Skeletal muscle satellite cell (primary cell): ENCODE measurements around the gene TCEAL5.
"Not testable (repeated sequence)": the region's sequence is repeated elsewhere in the genome, so short reads cannot be mapped to it uniquely, and the experiment has no call there.

Source experiments
- H3K27me3 ChIP-seq: 2 replicates; pipeline ENCODE4 v1.7.0; 2013; ENCODE audit warnings: low read length; ENCODE audit not compliant: control insufficient read depth, insufficient read depth
- H3K36me3 ChIP-seq: 2 replicates; pipeline ENCODE4 v1.7.0; 2013; ENCODE audit warnings: mild to moderate bottlenecking, control low read depth, low read length; ENCODE audit not compliant: insufficient read depth
- H3K4me1 ChIP-seq: 2 replicates; pipeline ENCODE4 v1.7.0; 2013; ENCODE audit warnings: low read length; ENCODE audit not compliant: control insufficient read depth, insufficient read depth
- H3K4me2 ChIP-seq: 2 replicates; pipeline ENCODE4 v1.7.0; 2013; ENCODE audit warnings: mild to moderate bottlenecking, low read length
- H3K4me3 ChIP-seq: 2 replicates; pipeline ENCODE4 v1.7.0; 2013; ENCODE audit warnings: low read length
- H3K9ac ChIP-seq: 2 replicates; pipeline ENCODE4 v1.7.0; 2013; ENCODE audit warnings: mild to moderate bottlenecking, low read depth, low read length, moderate library complexity
- H3K9me3 ChIP-seq: replicated peaks from 2 replicates; pipeline ENCODE4 v1.7.0; 2013; ENCODE audit warnings: mild to moderate bottlenecking, control low read depth, low read length

TCEAL5 gene

DNA sequence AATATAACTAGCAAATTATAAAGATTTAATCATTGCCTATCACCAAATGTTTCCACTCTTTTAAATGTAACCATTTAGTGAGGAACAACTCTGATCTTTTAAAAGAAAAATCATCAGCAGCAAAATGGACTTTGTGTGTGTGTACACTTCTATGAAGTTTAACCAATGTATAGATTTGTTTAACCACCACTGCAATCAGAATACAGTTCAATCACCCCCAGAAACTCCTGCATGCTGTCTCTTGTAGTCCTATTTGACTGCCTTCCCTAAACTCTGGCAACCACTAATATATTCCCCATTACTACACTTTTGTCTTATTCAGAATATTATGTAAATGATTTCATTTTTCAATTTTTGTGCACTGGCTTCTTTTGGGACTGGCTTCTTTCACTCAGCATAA, 19.9 kb downstream of the TCEAL5 start:
- Histone ChIP-seq H3K27me3 (peaks cover 30% of the 10 kb centered on the region), H3K9ac (no peak overlapping the region), H3K36me3 (peaks cover 10% of the 10 kb centered on the region), H3K4me2 (no peak overlapping the region), H3K4me3 (no peak overlapping the region), H3K4me1 (peaks cover 8% of the 10 kb centered on the region), H3K9me3 (no peaks in the 10 kb centered on the region)

DNA sequence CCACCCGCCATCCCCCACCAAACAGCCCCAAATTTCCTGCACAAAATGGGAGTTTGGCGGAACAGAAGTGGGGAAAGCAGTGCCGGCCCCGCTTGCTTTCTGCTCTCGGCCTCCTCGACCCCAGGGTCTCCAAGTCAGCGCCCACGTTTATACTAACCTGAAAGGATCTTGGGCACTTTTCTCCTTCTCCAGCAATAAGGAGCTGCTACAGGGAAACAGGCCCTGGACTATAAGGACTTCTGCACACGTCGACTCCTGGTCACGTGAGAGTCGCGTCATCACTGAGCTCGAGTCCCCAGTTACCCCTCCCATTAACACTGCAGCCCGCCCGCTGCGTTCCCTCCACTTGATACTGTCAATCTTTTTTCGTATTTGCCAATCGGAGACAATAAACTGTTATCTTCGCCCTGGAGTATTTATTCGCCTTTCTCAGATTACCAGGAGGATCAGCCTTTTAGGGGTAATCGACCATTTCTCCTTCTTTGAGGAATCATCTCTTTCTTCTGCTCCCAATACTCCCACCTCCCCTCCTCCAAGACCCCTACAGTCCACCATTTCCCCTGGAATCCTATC, 21.5 kb downstream of the TCEAL5 start, which contains the start of gene TCEAL8:
TSS of gene TCEAL8 (minus strand) at position 235 of the 573 bp plus-strand sequence. CDS start 1,176 bp downstream, outside the sequence.
- Histone ChIP-seq H3K4me2 (peak within 1 kb of the TSS; percentile 78), H3K4me3 (peak within 1 kb of the TSS; percentile 80), H3K4me1 (peaks cover 8% of the 10 kb centered on the region), H3K9me3 (no peaks in the 10 kb centered on the region), H3K36me3 (peaks cover 10% of the 10 kb centered on the region), H3K27me3 (peaks cover 24% of the 10 kb centered on the region), H3K9ac (peak within 1 kb of the TSS; percentile 88)

DNA sequence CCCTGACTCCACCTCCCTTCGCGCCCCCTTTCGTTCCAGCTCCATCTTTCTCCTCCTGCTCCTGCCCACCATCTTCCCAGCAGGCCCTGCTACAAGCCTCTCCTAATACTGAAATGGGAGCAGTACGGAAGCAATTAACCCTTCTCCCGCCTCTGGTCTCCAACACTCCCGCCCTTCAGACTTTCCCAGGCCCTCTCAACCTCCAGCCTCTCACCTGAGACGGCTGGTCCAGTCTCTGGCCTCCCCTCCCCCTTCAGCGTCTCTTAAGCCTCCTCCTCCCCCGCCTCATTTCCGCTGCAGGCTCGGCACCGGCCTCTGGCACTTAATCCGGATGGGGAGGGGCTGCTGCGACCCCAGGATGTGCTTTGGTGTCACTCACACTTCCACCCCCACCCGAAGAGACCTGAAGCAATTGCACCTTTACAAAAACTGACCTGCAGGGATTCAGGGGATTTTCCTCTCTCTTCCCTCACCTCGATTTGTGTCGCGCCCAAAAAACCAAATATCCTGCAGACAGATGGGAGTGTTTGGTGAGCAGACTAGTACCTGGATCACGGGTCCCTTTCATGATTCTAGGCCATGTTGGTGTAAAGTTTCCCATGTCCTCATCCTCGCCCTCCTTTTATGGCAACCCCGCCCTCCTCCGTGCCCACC, 22.3 kb downstream of the TCEAL5 start:
- Histone ChIP-seq H3K36me3 (peaks cover 10% of the 10 kb centered on the region), H3K9me3 (no peaks in the 10 kb centered on the region), H3K4me1 (peaks cover 8% of the 10 kb centered on the region), H3K27me3 (peaks cover 17% of the 10 kb centered on the region), H3K4me3 (peak overlapping the region; percentile 80), H3K4me2 (peak overlapping the region; percentile 78), H3K9ac (peak overlapping the region; percentile 88)

DNA sequence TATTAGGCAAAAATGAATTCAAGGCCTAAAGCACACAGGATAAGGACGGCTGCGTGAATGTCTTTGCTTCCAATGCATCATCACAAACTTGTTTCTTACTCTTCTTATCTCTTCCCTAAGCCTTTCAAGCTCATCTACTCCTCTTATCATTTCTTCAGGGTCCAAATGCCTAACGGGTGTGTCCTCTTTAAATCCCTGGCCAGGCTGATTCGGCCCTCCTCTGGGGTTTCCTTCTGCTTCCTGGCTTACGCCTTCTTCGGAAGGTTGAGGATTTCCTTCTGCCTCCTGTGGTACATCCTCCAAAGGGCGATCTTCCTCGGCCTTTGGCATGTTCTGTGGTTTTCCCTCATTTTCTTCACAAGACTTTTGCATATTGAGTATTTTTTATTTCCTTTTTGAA, 22.9 kb downstream of the TCEAL5 start:
- H3K4me3 ChIP-seq = peak overlapping the region; percentile 80
- no peaks in the 10 kb centered on the region for H3K9me3 ChIP-seq
- H3K4me1 ChIP-seq = peaks cover 8% of the 10 kb centered on the region
- H3K36me3 ChIP-seq = peaks cover 10% of the 10 kb centered on the region
- peak overlapping the region; percentile 78 for H3K4me2 ChIP-seq
- H3K27me3 ChIP-seq = peaks cover 10% of the 10 kb centered on the region
- H3K9ac ChIP-seq = peak overlapping the region; percentile 88

DNA sequence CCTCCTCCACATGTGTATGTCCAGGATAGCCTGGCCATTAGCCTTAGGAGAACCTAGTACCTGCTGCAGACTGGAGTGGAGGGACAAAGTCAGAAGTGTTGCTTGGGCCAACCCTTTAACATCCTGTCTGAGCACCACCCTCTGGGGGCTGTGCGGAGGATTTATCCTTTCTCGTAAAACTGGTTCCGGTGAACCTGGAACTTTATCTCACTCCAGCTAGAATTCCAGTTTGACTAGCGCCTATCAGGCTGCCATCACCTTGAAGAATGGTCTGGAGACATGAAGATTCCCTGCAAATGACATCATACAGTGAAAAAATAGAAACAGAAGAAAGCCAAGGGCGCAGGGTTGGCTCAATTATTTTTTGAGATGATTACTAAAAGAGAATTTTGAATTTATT, 25.6 kb downstream of the TCEAL5 start:
- H3K27me3 ChIP-seq = peaks cover 10% of the 10 kb centered on the region
- peaks cover 10% of the 10 kb centered on the region for H3K36me3 ChIP-seq
- H3K9ac ChIP-seq = no peak overlapping the region
- no peak overlapping the region for H3K4me3 ChIP-seq
- no peaks in the 10 kb centered on the region for H3K9me3 ChIP-seq
- H3K4me1 ChIP-seq = peaks cover 8% of the 10 kb centered on the region
- H3K4me2 ChIP-seq = no peak overlapping the region

DNA sequence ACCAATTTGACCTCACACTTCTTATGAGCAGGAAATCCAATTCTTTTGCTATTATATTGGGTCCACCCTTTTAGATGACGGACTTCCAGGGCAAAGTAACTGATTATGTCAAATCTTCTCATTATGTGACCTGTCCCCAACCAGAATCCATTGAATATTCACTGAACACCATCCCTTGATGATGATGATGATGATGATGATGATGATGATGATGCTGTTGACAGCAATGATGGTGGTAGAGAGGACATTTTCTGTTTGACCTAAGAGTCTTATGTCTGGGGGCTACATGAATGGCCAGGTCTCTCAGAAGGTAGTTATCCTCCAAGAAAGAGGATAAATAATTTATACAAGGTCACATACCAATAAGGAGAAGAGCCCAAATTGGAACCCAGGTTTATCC, 26.7 kb downstream of the TCEAL5 start:
- Histone ChIP-seq H3K9me3 (no peaks in the 10 kb centered on the region), H3K9ac (no peak overlapping the region), H3K4me2 (no peak overlapping the region), H3K4me1 (peaks cover 4% of the 10 kb centered on the region), H3K4me3 (no peak overlapping the region), H3K27me3 (peaks cover 14% of the 10 kb centered on the region), H3K36me3 (peaks cover 10% of the 10 kb centered on the region)

DNA sequence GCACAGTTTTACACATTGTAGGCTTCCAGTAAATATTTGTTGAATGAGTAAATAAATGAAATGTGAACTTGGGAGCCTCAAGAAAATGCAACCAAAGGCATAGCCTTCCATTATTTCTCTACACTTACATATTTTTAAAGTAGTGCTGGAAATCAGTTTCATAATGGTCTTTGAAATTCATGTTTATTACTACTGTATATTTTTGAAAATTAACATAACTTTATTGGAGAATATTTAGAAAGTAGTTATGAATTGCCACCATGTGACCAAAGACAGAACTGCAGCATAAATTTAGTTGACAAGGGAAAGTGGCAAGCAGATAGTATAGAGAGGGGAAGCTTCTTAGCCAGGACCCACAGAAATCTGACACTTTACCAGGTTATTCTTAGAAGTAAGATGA, 28.0 kb downstream of the TCEAL5 start:
- H3K36me3 ChIP-seq = peaks cover 9% of the 10 kb centered on the region
- no peak overlapping the region for H3K4me2 ChIP-seq
- H3K27me3 ChIP-seq = peaks cover 14% of the 10 kb centered on the region
- H3K9me3 ChIP-seq = no peaks in the 10 kb centered on the region
- no peak overlapping the region for H3K9ac ChIP-seq
- no peak overlapping the region for H3K4me3 ChIP-seq
- peaks cover 3% of the 10 kb centered on the region for H3K4me1 ChIP-seq

DNA sequence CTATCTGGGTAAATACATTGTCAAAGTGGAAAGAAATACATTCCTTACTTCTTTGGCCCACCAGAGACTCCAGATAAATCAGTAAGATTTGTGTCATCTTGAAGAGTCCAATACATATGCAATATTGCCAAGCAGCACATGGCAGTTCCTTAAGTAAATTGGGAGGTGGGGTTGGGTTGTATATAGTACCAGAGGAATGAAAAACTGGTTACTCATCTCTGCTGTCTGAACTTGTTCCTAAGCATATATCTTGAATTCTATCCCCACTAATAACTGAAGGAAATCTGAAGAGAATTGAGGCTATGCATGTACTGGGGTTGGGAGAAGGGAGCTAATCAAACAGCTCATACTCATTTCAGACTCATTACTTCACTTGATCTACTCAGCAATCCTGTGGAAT, 36.4 kb downstream of the TCEAL5 start:
- Histone ChIP-seq H3K36me3 (no peaks in the 10 kb centered on the region), H3K4me1 (no peaks in the 10 kb centered on the region), H3K27me3 (peaks cover 23% of the 10 kb centered on the region), H3K9ac (no peak overlapping the region), H3K4me2 (no peak overlapping the region), H3K9me3 (no peaks in the 10 kb centered on the region), H3K4me3 (no peak overlapping the region)

DNA sequence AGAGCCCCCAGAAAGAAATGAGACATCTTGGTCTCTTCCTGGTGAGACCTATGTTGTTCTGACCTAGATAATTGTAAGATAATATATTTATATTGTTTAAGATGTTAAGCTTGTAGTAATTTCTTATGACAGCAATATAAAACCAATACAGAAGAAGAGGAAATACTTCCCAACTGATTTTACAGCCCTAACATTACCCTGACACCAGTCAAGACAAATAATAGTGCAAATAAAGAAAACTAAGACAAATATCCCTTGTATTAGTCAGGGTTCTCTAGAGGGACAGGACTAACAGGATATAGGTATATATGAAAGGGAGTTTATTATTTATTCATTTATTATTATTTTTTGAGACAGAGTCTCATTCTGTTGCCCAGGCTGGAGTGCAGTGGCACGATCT, 40.3 kb downstream of the TCEAL5 start:
- Histone ChIP-seq H3K27me3 (peaks cover 31% of the 10 kb centered on the region), H3K4me2 (no peak overlapping the region)

DNA sequence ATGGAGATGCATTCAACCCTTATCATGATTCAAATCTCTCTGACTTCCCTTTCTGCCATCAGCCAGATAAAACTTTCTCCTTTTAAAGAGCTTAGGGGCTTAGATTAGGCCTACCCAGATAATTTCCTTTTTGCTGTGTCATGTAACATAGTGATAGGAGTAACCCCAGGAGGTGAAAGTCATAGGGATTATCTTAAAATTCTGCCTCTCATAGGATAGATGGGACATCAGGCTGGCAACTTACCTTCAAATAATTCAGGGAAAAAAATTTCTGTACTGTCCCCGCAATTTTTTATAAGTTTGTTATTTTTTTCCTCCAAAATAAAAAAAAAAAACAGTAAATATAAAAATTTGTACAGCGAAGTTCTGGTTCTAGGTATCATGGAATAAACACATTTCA, 40.9 kb downstream of the TCEAL5 start:
- H3K9ac ChIP-seq, H3K4me2 ChIP-seq, H3K9me3 ChIP-seq, H3K36me3 ChIP-seq, H3K4me1 ChIP-seq, H3K4me3 ChIP-seq: not testable (repeated sequence)
- H3K27me3 ChIP-seq = peaks cover 37% of the 10 kb centered on the region

More for the DNA sequence above, 40.3 kb downstream of the TCEAL5 start:
- Histone ChIP-seq H3K9ac (no peak overlapping the region), H3K36me3 (no peaks in the 10 kb centered on the region), H3K4me1 (no peaks in the 10 kb centered on the region), H3K4me3 (no peak overlapping the region), H3K9me3 (no peaks in the 10 kb centered on the region)

DNA sequence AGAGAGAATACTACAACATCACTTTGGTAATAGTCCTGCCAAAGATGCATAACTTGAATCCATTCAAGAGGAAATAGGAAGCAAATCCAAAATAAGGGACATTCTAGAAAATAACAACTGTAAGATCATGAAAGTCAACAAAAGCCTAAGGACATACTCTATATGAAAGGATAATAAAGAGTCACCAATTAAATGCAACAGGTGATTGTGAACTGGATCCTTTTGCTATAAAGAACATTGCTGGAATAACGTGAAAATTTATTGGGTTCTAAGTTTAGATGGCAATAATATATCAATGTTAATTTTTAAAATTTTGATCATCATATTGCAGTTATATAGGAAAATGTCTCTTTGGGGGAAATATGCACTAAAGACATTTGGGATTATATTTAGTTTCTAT, 41.7 kb downstream of the TCEAL5 start:
- Histone ChIP-seq H3K4me2 (no peak overlapping the region), H3K27me3 (peaks cover 36% of the 10 kb centered on the region), H3K36me3 (no peaks in the 10 kb centered on the region), H3K4me1 (no peaks in the 10 kb centered on the region), H3K4me3 (no peak overlapping the region), H3K9ac (no peak overlapping the region), H3K9me3 (no peaks in the 10 kb centered on the region)

DNA sequence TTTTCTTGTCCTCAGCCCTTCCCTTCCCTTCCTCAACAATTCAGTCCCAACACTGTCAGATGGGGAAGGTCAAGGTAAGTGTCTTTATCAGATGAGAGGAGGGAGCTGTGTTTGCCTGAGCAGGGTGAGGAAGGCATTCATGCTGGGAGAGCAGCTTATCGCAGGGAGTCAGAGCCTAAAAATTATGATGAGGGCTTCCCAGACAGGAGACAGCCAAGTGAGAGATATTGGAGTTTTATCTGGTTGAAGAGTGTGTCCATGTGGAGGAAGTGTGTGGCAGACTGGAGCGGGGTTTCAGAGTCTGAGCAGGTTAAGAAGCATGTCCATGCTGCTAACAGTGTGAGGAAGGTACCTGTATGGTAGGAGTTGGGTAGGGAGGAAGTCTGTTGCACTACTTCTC, 43.3 kb downstream of the TCEAL5 start:
- Histone ChIP-seq H3K4me3 (no peak overlapping the region), H3K4me1 (no peaks in the 10 kb centered on the region), H3K27me3 (peaks cover 40% of the 10 kb centered on the region), H3K4me2 (no peak overlapping the region), H3K9me3 (no peaks in the 10 kb centered on the region), H3K9ac (no peak overlapping the region), H3K36me3 (no peaks in the 10 kb centered on the region)
